Activated naive CD4-positive, alpha-beta T cell treated with anti-CD3 and anti-CD28 coated beads, Interleukin-2, amount 10 ng/mL, durations not matched to agents 7 days and 5 days (primary cell): ENCODE data around the gene TJP2.

ENCODE experiments used
- CTCF ChIA-PET: fragments of 350-600 bp; sonication (Branson Sonifier 250); formaldehyde crosslinking; loops from one replicate; lab custom pipeline; 2021; ENCODE audit warnings: antibody characterized with exemption; lab: Charles Lee
- DNase-seq: peaks from one replicate; pipeline ENCODE4 v3.0.0-alpha.2; 2020
- H3K27ac Mint-ChIP-seq: one replicate; pipeline ENCODE4 v1.8.0; 2021; ENCODE audit warnings: mild to moderate bottlenecking, moderate library complexity, mixed read lengths
- H3K27me3 Mint-ChIP-seq: one replicate; pipeline ENCODE4 v1.8.0; 2021; ENCODE audit warnings: mild to moderate bottlenecking, mixed read lengths
- H3K36me3 Mint-ChIP-seq: one replicate; pipeline ENCODE4 v1.8.0; 2021; ENCODE audit warnings: mixed read lengths
- H3K4me1 Mint-ChIP-seq: one replicate; pipeline ENCODE4 v1.8.0; 2021; ENCODE audit warnings: mixed read lengths
- H3K4me3 Mint-ChIP-seq: one replicate; pipeline ENCODE4 v1.8.0; 2021; ENCODE audit warnings: mild to moderate bottlenecking, moderate library complexity, mixed read lengths
- H3K9me3 Mint-ChIP-seq: one replicate; pipeline ENCODE4 v1.8.0; 2021; ENCODE audit warnings: mixed read lengths

TJP2 gene

GRCh38 chr9:69172895-69173294, 1.2 kb upstream of the TJP2 start:
- H3K27me3 Mint-ChIP-seq, result peaks cover 24% of the 10 kb centered on the region
- no peak overlapping the region for H3K27ac Mint-ChIP-seq
- H3K9me3 Mint-ChIP-seq, result no peaks in the 10 kb centered on the region
- H3K4me1 Mint-ChIP-seq, result peaks cover 58% of the 10 kb centered on the region
- H3K36me3 Mint-ChIP-seq, result peaks cover 2% of the 10 kb centered on the region
- CTCF ChIA-PET, result no interaction called here
- H3K4me3 Mint-ChIP-seq, result peak overlapping the region; percentile 78
- DNase-seq, result no peak

GRCh38 chr9:69173497-69173890, 583 bp upstream of the TJP2 start:
- Mint-ChIP-seq H3K4me1 (peaks cover 59% of the 10 kb centered on the region), H3K27ac (peak overlapping the region; percentile 5), H3K27me3 (peaks cover 24% of the 10 kb centered on the region), H3K9me3 (no peaks in the 10 kb centered on the region), H3K36me3 (peaks cover 2% of the 10 kb centered on the region), H3K4me3 (peak overlapping the region; percentile 78)
- no peak for DNase-seq
- CTCF ChIA-PET, result interaction anchor here (1.7 kb wide), 1 partner anchor 19 kb away, joined by 3 read pairs; no protein-coding TSS in a partner anchor

GRCh38 chr9:69174616-69175463, 763 bp downstream of the TJP2 start:
- peak overlapping the region; percentile 79 for H3K4me3 Mint-ChIP-seq
- CTCF ChIA-PET, result interaction anchor here (0.8 to 2.2 kb wide), 4 partner anchors 17 to 139 kb away, joined by 3 to 5 read pairs (median 4); partner anchors contain the start of gene FXN
- peaks cover 24% of the 10 kb centered on the region for H3K27me3 Mint-ChIP-seq
- no peaks in the 10 kb centered on the region for H3K9me3 Mint-ChIP-seq
- DNase-seq, result peak; percentile 26
- H3K27ac Mint-ChIP-seq, result peak overlapping the region; percentile 8
- H3K36me3 Mint-ChIP-seq, result peaks cover 3% of the 10 kb centered on the region
- H3K4me1 Mint-ChIP-seq, result peaks cover 57% of the 10 kb centered on the region

- peaks cover 3% of the 10 kb centered on the region for H3K36me3 Mint-ChIP-seq
- no peak for DNase-seq
- peak overlapping the region; percentile 79 for H3K4me3 Mint-ChIP-seq
- H3K27ac Mint-ChIP-seq, result no peak overlapping the region
- no peaks in the 10 kb centered on the region for H3K9me3 Mint-ChIP-seq
- H3K27me3 Mint-ChIP-seq, result peaks cover 24% of the 10 kb centered on the region
- peaks cover 64% of the 10 kb centered on the region for H3K4me1 Mint-ChIP-seq
- CTCF ChIA-PET, result interaction anchor here (0.8 to 2.2 kb wide), 3 partner anchors 16 to 140 kb away, joined by 3 to 5 read pairs (median 4); partner anchors contain the start of gene FXN
Measured at GRCh38 chr9:69175486-69175885, 1.4 kb downstream of the TJP2 start.

GRCh38 chr9:69176471-69177171, 2.5 kb downstream of the TJP2 start:
- Mint-ChIP-seq H3K4me1 (peaks cover 73% of the 10 kb centered on the region), H3K36me3 (peaks cover 3% of the 10 kb centered on the region), H3K27ac (no peak overlapping the region), H3K9me3 (no peaks in the 10 kb centered on the region), H3K4me3 (no peak overlapping the region), H3K27me3 (peaks cover 21% of the 10 kb centered on the region)
- CTCF ChIA-PET, result interaction anchor here (1.6 to 2.8 kb wide), 2 partner anchors 16 to 123 kb away, joined by 5 to 9 read pairs; no protein-coding TSS in a partner anchor
- DNase-seq, result no peak

- Mint-ChIP-seq H3K4me1 (peaks cover 68% of the 10 kb centered on the region), H3K27me3 (peaks cover 15% of the 10 kb centered on the region), H3K9me3 (no peaks in the 10 kb centered on the region), H3K27ac (no peak overlapping the region), H3K4me3 (no peak overlapping the region), H3K36me3 (peaks cover 5% of the 10 kb centered on the region)
- DNase-seq, result no peak
- CTCF ChIA-PET, result interaction anchor here (0.7 to 2.8 kb wide), 7 partner anchors 9 to 193 kb away, joined by 3 to 9 read pairs (median 3); no protein-coding TSS in a partner anchor
Measured at GRCh38 chr9:69178583-69179011, 4.5 kb downstream of the TJP2 start.

- Mint-ChIP-seq H3K4me1 (peaks cover 68% of the 10 kb centered on the region), H3K27ac (no peak overlapping the region), H3K27me3 (peaks cover 13% of the 10 kb centered on the region), H3K36me3 (peaks cover 6% of the 10 kb centered on the region), H3K9me3 (no peaks in the 10 kb centered on the region), H3K4me3 (no peak overlapping the region)
- CTCF ChIA-PET, result interaction anchor here (0.7 to 2.8 kb wide), 6 partner anchors 9 to 192 kb away, joined by 3 to 9 read pairs (median 3); no protein-coding TSS in a partner anchor
- DNase-seq, result no peak
Measured at GRCh38 chr9:69179037-69179436, 5.0 kb downstream of the TJP2 start.

- Mint-ChIP-seq H3K4me1 (peaks cover 58% of the 10 kb centered on the region), H3K9me3 (no peaks in the 10 kb centered on the region), H3K36me3 (peaks cover 7% of the 10 kb centered on the region), H3K27ac (peak overlapping the region; percentile 76), H3K27me3 (peaks cover 2% of the 10 kb centered on the region), H3K4me3 (no peak overlapping the region)
- CTCF ChIA-PET, result interaction anchor here (0.6 to 2.2 kb wide), 8 partner anchors 10 to 148 kb away, joined by 3 to 20 read pairs (median 4); partner anchors contain the start of gene FXN
- no peak for DNase-seq
Measured at GRCh38 chr9:69180200-69180599, 6.1 kb downstream of the TJP2 start.

- CTCF ChIA-PET, result interaction anchor here (0.6 to 2.2 kb wide), 8 partner anchors 10 to 149 kb away, joined by 3 to 20 read pairs (median 4); partner anchors contain the start of gene FXN
- H3K4me3 Mint-ChIP-seq, result no peak overlapping the region
Measured at GRCh38 chr9:69180670-69181069, 6.6 kb downstream of the TJP2 start.

GRCh38 chr9:69181908-69182353, 7.9 kb downstream of the TJP2 start:
- no peak overlapping the region for H3K4me3 Mint-ChIP-seq
- no peaks in the 10 kb centered on the region for H3K27me3 Mint-ChIP-seq
- CTCF ChIA-PET, result interaction anchor here (0.8 to 2.2 kb wide), 4 partner anchors 9 to 21 kb away, joined by 3 to 20 read pairs (median 6); no protein-coding TSS in a partner anchor
- no peaks in the 10 kb centered on the region for H3K9me3 Mint-ChIP-seq
- DNase-seq, result no peak
- peaks cover 52% of the 10 kb centered on the region for H3K4me1 Mint-ChIP-seq
- no peak overlapping the region for H3K27ac Mint-ChIP-seq
- H3K36me3 Mint-ChIP-seq, result peaks cover 9% of the 10 kb centered on the region

More at GRCh38 chr9:69180670-69181069, 6.6 kb downstream of the TJP2 start:
- Mint-ChIP-seq H3K4me1 (peaks cover 53% of the 10 kb centered on the region), H3K36me3 (peaks cover 7% of the 10 kb centered on the region), H3K27ac (peak overlapping the region; percentile 76), H3K27me3 (no peaks in the 10 kb centered on the region), H3K9me3 (no peaks in the 10 kb centered on the region)
- peak; percentile 60 for DNase-seq

GRCh38 chr9:69184266-69184665, 10.2 kb downstream of the TJP2 start:
- Mint-ChIP-seq H3K4me3 (no peak overlapping the region), H3K4me1 (peaks cover 43% of the 10 kb centered on the region), H3K9me3 (no peaks in the 10 kb centered on the region), H3K27me3 (no peaks in the 10 kb centered on the region), H3K36me3 (peaks cover 9% of the 10 kb centered on the region), H3K27ac (no peak overlapping the region)
- DNase-seq, result no peak
- CTCF ChIA-PET, result interaction anchor here (0.9 kb wide), 1 partner anchor 9 kb away, joined by 3 read pairs; no protein-coding TSS in a partner anchor

GRCh38 chr9:69186841-69187611, 12.9 kb downstream of the TJP2 start:
- Mint-ChIP-seq H3K4me1 (peaks cover 34% of the 10 kb centered on the region), H3K9me3 (no peaks in the 10 kb centered on the region), H3K36me3 (peaks cover 9% of the 10 kb centered on the region), H3K4me3 (no peak overlapping the region), H3K27ac (peak overlapping the region; percentile 3), H3K27me3 (no peaks in the 10 kb centered on the region)
- CTCF ChIA-PET, result interaction anchor here (1.0 to 3.3 kb wide), 4 partner anchors 8 to 133 kb away, joined by 3 to 18 read pairs (median 6); no protein-coding TSS in a partner anchor
- no peak for DNase-seq

- H3K9me3 Mint-ChIP-seq, result no peaks in the 10 kb centered on the region
- H3K4me1 Mint-ChIP-seq, result peaks cover 42% of the 10 kb centered on the region
- DNase-seq, result no peak
- no peak overlapping the region for H3K27ac Mint-ChIP-seq
- peaks cover 6% of the 10 kb centered on the region for H3K36me3 Mint-ChIP-seq
- no peak overlapping the region for H3K4me3 Mint-ChIP-seq
- CTCF ChIA-PET, result interaction anchor here (1.3 to 3.3 kb wide), 2 partner anchors 67 to 135 kb away, joined by 3 to 18 read pairs; no protein-coding TSS in a partner anchor
- H3K27me3 Mint-ChIP-seq, result no peaks in the 10 kb centered on the region
Measured at GRCh38 chr9:69188975-69189374, 14.9 kb downstream of the TJP2 start.
